ENCODE measurements around the gene GPC4. TPM values are rescaled to one million over a fixed set of nuclear protein-coding genes. Genes with fewer than 3 reads are reported as not detected.
"Not testable (repeated sequence)": the region's sequence is repeated elsewhere in the genome, so short reads cannot be mapped to it uniquely, and the experiment has no call there.

The GPC4 gene
- polyA plus RNA-seq, 2 donors = 1.6 to 4.0 TPM

DNA sequence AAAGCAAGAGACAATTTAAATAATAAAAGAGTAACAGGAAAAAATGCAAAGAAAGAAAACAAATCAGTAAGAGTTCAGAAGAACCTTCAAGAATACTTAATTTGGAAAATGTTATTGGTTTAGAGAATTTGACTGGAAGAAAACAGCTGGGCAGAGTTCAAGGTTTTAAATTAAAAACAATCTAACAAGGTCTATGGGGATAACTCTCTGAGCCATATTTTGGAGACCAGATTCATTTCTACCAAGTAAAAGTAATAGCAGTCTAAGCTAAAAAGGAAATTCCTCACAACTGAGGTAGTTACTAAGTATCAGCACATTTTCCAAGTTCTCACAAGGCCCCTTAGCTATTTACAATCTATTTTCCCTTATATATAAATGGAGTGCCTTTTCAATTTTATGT, 114.7 kb downstream of the GPC4 start:
- Histone ChIP-seq H3K9me3 (ENCODE audit: control insufficient read depth in 2 of 2, insufficient read depth in 1 of 2, low read depth in 1 of 2, low read length in 1 of 2) (no peaks in the 10 kb centered on the region), H3K36me3 (ENCODE audit: control insufficient read depth in 2 of 2, insufficient read depth in 2 of 2, low read length in 1 of 2) (no peaks in the 10 kb centered on the region), H3K4me3 (ENCODE audit: low read depth in 1 of 2, low read length in 2 of 2) (no peak overlapping the region), H3K27ac (ENCODE audit: low read depth in 2 of 2, low read length in 1 of 2) (no peak overlapping the region), H3K4me1 (ENCODE audit: control insufficient read depth in 2 of 2, insufficient read depth in 2 of 2, low read length in 1 of 2) (no peaks in the 10 kb centered on the region), H3K27me3 (ENCODE audit: control insufficient read depth in 1 of 2, insufficient read depth in 2 of 2, low read length in 2 of 2) (no peaks in the 10 kb centered on the region)

DNA sequence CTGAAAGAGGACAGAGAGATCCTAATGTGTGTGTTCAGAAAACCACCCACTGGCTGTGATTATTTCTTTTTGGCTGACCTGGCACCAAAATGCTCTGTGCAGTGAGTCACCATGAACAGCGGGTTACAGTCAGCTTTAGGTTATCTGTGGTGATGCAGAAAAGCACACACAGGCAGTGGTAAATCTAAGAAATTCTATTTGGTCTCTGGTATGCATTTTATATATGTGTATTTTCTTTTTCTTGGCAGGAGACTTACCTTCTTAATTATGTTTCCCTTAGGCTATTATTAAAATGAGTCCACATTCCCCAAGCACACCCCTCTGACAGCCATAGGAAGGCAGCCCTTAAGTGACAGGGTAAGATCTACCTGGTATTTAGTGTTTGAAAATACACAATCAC, 118.0 kb downstream of the GPC4 start:
- Histone ChIP-seq H3K4me3 (ENCODE audit: low read depth in 1 of 2, low read length in 2 of 2) (no peak overlapping the region), H3K4me1 (ENCODE audit: control insufficient read depth in 2 of 2, insufficient read depth in 2 of 2, low read length in 1 of 2) (no peaks in the 10 kb centered on the region), H3K27me3 (ENCODE audit: control insufficient read depth in 1 of 2, insufficient read depth in 2 of 2, low read length in 2 of 2) (no peaks in the 10 kb centered on the region), H3K9me3 (ENCODE audit: control insufficient read depth in 2 of 2, insufficient read depth in 1 of 2, low read depth in 1 of 2, low read length in 1 of 2) (peaks cover 0 to 2% of the 10 kb centered on the region in 2 donors), H3K27ac (ENCODE audit: low read depth in 2 of 2, low read length in 1 of 2) (no peak overlapping the region), H3K36me3 (ENCODE audit: control insufficient read depth in 2 of 2, insufficient read depth in 2 of 2, low read length in 1 of 2) (no peaks in the 10 kb centered on the region)
- WGBS, 2 donors = 35 to 52% methylated on average over 1 of the region's 1 CpG

DNA sequence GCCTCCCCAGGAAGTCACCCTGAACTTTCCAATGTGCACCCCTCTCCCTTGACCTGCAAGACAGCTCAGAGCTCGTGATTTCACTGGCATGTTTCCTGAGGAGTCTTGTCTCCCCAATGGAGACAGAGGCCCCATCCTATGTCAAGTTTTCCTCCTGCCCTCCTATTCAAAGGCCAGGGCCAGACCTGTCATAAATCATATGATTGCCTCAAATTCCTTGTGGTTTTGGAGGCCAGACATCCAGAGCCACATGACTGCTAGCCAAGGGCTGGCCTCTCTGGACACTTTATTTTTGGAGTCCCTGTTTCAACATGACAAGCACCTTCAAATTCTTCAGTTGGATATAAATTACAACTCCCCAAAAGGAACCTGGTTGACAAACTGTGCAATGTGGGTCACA, 121.2 kb downstream of the GPC4 start:
- no peaks in the 10 kb centered on the region for H3K4me1 ChIP-seq (ENCODE audit: control insufficient read depth in 2 of 2, insufficient read depth in 2 of 2, low read length in 1 of 2)
- 44 to 57% methylated on average over 1 of the region's 1 CpG for WGBS, 2 donors
- H3K9me3 ChIP-seq (ENCODE audit: control insufficient read depth in 2 of 2, insufficient read depth in 1 of 2, low read depth in 1 of 2, low read length in 1 of 2) = peaks cover 0 to 2% of the 10 kb centered on the region in 2 donors
- H3K27ac ChIP-seq (ENCODE audit: low read depth in 2 of 2, low read length in 1 of 2) = no peak overlapping the region
- no peaks in the 10 kb centered on the region for H3K36me3 ChIP-seq (ENCODE audit: control insufficient read depth in 2 of 2, insufficient read depth in 2 of 2, low read length in 1 of 2)
- no peaks in the 10 kb centered on the region for H3K27me3 ChIP-seq (ENCODE audit: control insufficient read depth in 1 of 2, insufficient read depth in 2 of 2, low read length in 2 of 2)
- H3K4me3 ChIP-seq (ENCODE audit: low read depth in 1 of 2, low read length in 2 of 2) = no peak overlapping the region

- H3K27me3 ChIP-seq (ENCODE audit: control insufficient read depth in 1 of 2, insufficient read depth in 2 of 2, low read length in 2 of 2) = no peaks in the 10 kb centered on the region
- peaks cover 0 to 2% of the 10 kb centered on the region in 2 donors for H3K9me3 ChIP-seq (ENCODE audit: control insufficient read depth in 2 of 2, insufficient read depth in 1 of 2, low read depth in 1 of 2, low read length in 1 of 2)
- WGBS, 2 donors = 77 to 86% methylated on average over 4 of the region's 4 CpGs
- H3K4me3 ChIP-seq (ENCODE audit: low read depth in 1 of 2, low read length in 2 of 2) = no peak overlapping the region
- no peaks in the 10 kb centered on the region for H3K4me1 ChIP-seq (ENCODE audit: control insufficient read depth in 2 of 2, insufficient read depth in 2 of 2, low read length in 1 of 2)
- no peaks in the 10 kb centered on the region for H3K36me3 ChIP-seq (ENCODE audit: control insufficient read depth in 2 of 2, insufficient read depth in 2 of 2, low read length in 1 of 2)
- H3K27ac ChIP-seq (ENCODE audit: low read depth in 2 of 2, low read length in 1 of 2) = no peak overlapping the region
Measured at GRCh38 chrX:133290076-133290475, 125.2 kb downstream of the GPC4 start.

DNA sequence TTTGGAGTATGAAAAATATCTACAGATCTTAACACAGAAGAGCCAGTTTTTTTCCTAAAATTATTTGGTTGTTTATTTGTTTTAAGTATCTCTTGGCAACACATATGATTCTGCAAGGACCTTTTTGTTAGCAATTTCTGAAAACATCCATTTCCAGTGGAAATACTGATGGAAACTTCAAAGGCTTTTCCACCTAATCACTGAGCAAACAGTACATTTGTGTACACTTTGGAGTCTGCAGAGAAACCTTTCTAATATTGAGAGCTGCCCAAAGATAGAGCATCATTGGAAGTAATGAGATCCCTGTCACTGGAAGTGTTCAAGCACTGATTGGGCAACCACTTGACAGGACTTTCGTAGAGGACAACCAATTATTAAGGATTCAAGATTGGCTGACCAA, 127.4 kb downstream of the GPC4 start:
- Histone ChIP-seq H3K36me3 (ENCODE audit: control insufficient read depth in 2 of 2, insufficient read depth in 2 of 2, low read length in 1 of 2) (no peaks in the 10 kb centered on the region), H3K27ac (ENCODE audit: low read depth in 2 of 2, low read length in 1 of 2) (no peak overlapping the region), H3K9me3 (ENCODE audit: control insufficient read depth in 2 of 2, insufficient read depth in 1 of 2, low read depth in 1 of 2, low read length in 1 of 2) (peaks cover 0 to 2% of the 10 kb centered on the region in 2 donors), H3K4me3 (ENCODE audit: low read depth in 1 of 2, low read length in 2 of 2) (no peak overlapping the region), H3K27me3 (ENCODE audit: control insufficient read depth in 1 of 2, insufficient read depth in 2 of 2, low read length in 2 of 2) (no peaks in the 10 kb centered on the region), H3K4me1 (ENCODE audit: control insufficient read depth in 2 of 2, insufficient read depth in 2 of 2, low read length in 1 of 2) (no peaks in the 10 kb centered on the region)
- WGBS, 2 donors = 52 to 80% methylated on average over 1 of the region's 1 CpG

- Histone ChIP-seq H3K9me3 (ENCODE audit: control insufficient read depth in 2 of 2, insufficient read depth in 1 of 2, low read depth in 1 of 2, low read length in 1 of 2) (no peaks in the 10 kb centered on the region), H3K4me3 (ENCODE audit: low read depth in 1 of 2, low read length in 2 of 2) (no peak overlapping the region), H3K27me3 (ENCODE audit: control insufficient read depth in 1 of 2, insufficient read depth in 2 of 2, low read length in 2 of 2) (no peaks in the 10 kb centered on the region), H3K4me1 (ENCODE audit: control insufficient read depth in 2 of 2, insufficient read depth in 2 of 2, low read length in 1 of 2) (no peaks in the 10 kb centered on the region), H3K27ac (ENCODE audit: low read depth in 2 of 2, low read length in 1 of 2) (no peak overlapping the region), H3K36me3 (ENCODE audit: control insufficient read depth in 2 of 2, insufficient read depth in 2 of 2, low read length in 1 of 2) (no peaks in the 10 kb centered on the region)
- 87 to 91% methylated on average over 6 of the region's 6 CpGs for WGBS, 2 donors
Measured at GRCh38 chrX:133285341-133285740, 129.9 kb downstream of the GPC4 start.

DNA sequence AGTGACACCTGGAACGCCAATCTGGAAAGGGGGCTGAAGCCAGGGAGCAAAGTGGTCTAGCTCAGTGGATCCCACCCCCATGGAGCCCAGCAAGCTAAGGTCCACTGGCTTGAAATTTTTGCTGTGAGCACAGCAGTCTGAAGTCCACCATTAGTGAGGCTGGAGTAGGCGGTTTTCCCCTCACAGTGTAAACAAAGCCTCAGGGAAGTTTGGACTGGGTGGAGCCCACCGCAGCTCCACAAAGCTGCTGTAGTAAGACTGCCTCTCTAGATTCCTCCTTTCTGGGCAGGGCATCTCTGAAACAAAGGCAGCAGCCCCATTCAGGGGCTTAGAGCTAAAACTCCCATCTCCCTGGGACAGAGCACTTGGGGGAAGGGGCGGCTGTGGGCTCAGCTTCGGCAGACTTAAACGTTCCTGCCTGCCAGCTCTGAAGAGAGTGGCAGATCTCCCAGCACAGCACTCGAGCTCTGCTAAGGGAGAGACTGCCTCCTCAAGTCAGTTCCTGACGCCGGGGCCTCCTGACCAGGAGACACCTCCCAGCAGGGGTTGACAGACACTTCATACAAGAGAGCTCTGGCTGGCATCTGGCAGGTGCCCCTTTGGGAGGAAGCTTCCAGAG, 136.1 kb downstream of the GPC4 start:
- H3K4me3 ChIP-seq (ENCODE audit: low read depth in 1 of 2, low read length in 2 of 2); H3K27me3 ChIP-seq (ENCODE audit: control insufficient read depth in 1 of 2, insufficient read depth in 2 of 2, low read length in 2 of 2); H3K9me3 ChIP-seq (ENCODE audit: control insufficient read depth in 2 of 2, insufficient read depth in 1 of 2, low read depth in 1 of 2, low read length in 1 of 2); H3K4me1 ChIP-seq (ENCODE audit: control insufficient read depth in 2 of 2, insufficient read depth in 2 of 2, low read length in 1 of 2); H3K27ac ChIP-seq (ENCODE audit: low read depth in 2 of 2, low read length in 1 of 2); H3K36me3 ChIP-seq (ENCODE audit: control insufficient read depth in 2 of 2, insufficient read depth in 2 of 2, low read length in 1 of 2): not testable (repeated sequence)
- WGBS, 2 donors = 83 to 84% methylated on average over 9 of the region's 9 CpGs

DNA sequence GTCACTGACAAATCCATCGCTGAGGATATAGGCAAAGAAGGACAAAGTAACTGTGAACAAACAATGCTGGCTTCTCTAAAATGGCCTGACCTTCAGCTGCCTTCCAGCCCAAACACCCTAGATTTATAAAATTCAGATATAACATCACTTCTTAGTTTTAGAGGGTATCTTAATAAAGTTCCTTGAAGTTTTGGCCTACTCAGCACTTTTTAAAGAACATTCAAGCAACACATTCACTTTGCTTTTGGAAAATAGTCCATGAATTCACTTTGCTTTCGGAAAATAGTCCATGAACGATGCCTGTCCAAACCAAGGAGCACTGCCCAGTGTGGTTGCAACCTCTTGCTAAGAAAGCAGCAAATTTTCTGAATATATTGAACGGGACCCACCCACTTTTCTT, 142.1 kb downstream of the GPC4 start:
- Histone ChIP-seq H3K4me1 (ENCODE audit: control insufficient read depth in 2 of 2, insufficient read depth in 2 of 2, low read length in 1 of 2) (no peaks in the 10 kb centered on the region), H3K4me3 (ENCODE audit: low read depth in 1 of 2, low read length in 2 of 2) (no peak overlapping the region), H3K27me3 (ENCODE audit: control insufficient read depth in 1 of 2, insufficient read depth in 2 of 2, low read length in 2 of 2) (peaks cover 0 to 3% of the 10 kb centered on the region in 2 donors), H3K36me3 (ENCODE audit: control insufficient read depth in 2 of 2, insufficient read depth in 2 of 2, low read length in 1 of 2) (no peaks in the 10 kb centered on the region), H3K9me3 (ENCODE audit: control insufficient read depth in 2 of 2, insufficient read depth in 1 of 2, low read depth in 1 of 2, low read length in 1 of 2) (no peaks in the 10 kb centered on the region), H3K27ac (ENCODE audit: low read depth in 2 of 2, low read length in 1 of 2) (no peak overlapping the region)
- WGBS, 2 donors = 83 to 89% methylated on average over 4 of the region's 4 CpGs

- Histone ChIP-seq H3K36me3 (ENCODE audit: control insufficient read depth in 2 of 2, insufficient read depth in 2 of 2, low read length in 1 of 2) (no peaks in the 10 kb centered on the region), H3K27ac (ENCODE audit: low read depth in 2 of 2, low read length in 1 of 2) (no peak overlapping the region), H3K27me3 (ENCODE audit: control insufficient read depth in 1 of 2, insufficient read depth in 2 of 2, low read length in 2 of 2) (no peaks in the 10 kb centered on the region), H3K4me3 (ENCODE audit: low read depth in 1 of 2, low read length in 2 of 2) (no peak overlapping the region), H3K4me1 (ENCODE audit: control insufficient read depth in 2 of 2, insufficient read depth in 2 of 2, low read length in 1 of 2) (no peaks in the 10 kb centered on the region), H3K9me3 (ENCODE audit: control insufficient read depth in 2 of 2, insufficient read depth in 1 of 2, low read depth in 1 of 2, low read length in 1 of 2) (no peaks in the 10 kb centered on the region)
- 56 to 85% methylated on average over 2 of the region's 2 CpGs for WGBS, 2 donors
Measured at GRCh38 chrX:133269168-133269567, 146.1 kb downstream of the GPC4 start.

- Histone ChIP-seq H3K27ac (ENCODE audit: low read depth in 2 of 2, low read length in 1 of 2) (no peak overlapping the region), H3K9me3 (ENCODE audit: control insufficient read depth in 2 of 2, insufficient read depth in 1 of 2, low read depth in 1 of 2, low read length in 1 of 2) (no peaks in the 10 kb centered on the region), H3K4me3 (ENCODE audit: low read depth in 1 of 2, low read length in 2 of 2) (no peak overlapping the region), H3K36me3 (ENCODE audit: control insufficient read depth in 2 of 2, insufficient read depth in 2 of 2, low read length in 1 of 2) (no peaks in the 10 kb centered on the region), H3K4me1 (ENCODE audit: control insufficient read depth in 2 of 2, insufficient read depth in 2 of 2, low read length in 1 of 2) (no peaks in the 10 kb centered on the region), H3K27me3 (ENCODE audit: control insufficient read depth in 1 of 2, insufficient read depth in 2 of 2, low read length in 2 of 2) (no peaks in the 10 kb centered on the region)
- WGBS, 2 donors = 88 to 92% methylated on average over 2 of the region's 2 CpGs
Measured at GRCh38 chrX:133267621-133268020, 147.7 kb downstream of the GPC4 start.
